H9 (cell line): Measurements from ENCODE around the gene HSPB3. TPM values are rescaled to one million over a fixed set of nuclear protein-coding genes. Genes with fewer than 3 reads are reported as not detected.

Source experiments
- DNase-seq: peaks from one replicate; pipeline ENCODE4 v3.0.0-alpha.2; 2017
- H2AFZ ChIP-seq: one replicate; pipeline ENCODE4 v1.6.1; 2013; ENCODE audit warnings: mild to moderate bottlenecking, low read length, control low read depth, moderate library complexity
- H2AK5ac ChIP-seq: 2 replicates; pipeline ENCODE4 v1.6.1; 2013; ENCODE audit warnings: low read length, control low read depth, mixed read lengths; ENCODE audit not compliant: insufficient read length
- H2BK120ac ChIP-seq: one replicate; pipeline ENCODE4 v1.6.1; 2013; ENCODE audit warnings: low read depth, mild to moderate bottlenecking, low read length, control low read depth, inconsistent platforms; ENCODE audit not compliant: poor library complexity, severe bottlenecking
- H2BK12ac ChIP-seq: 2 replicates; pipeline ENCODE4 v1.6.1; 2013; ENCODE audit warnings: low read length, control low read depth, mixed read lengths, low read depth; ENCODE audit not compliant: insufficient read length
- H2BK15ac ChIP-seq: 2 replicates; pipeline ENCODE4 v1.6.1; 2013; ENCODE audit warnings: low read depth, low read length, control low read depth
- H2BK20ac ChIP-seq: one replicate; pipeline ENCODE4 v1.6.1; 2013; ENCODE audit warnings: low read depth, mild to moderate bottlenecking, low read length, control low read depth, inconsistent platforms; ENCODE audit not compliant: poor library complexity, severe bottlenecking
- H2BK5ac ChIP-seq: 2 replicates; pipeline ENCODE4 v1.6.1; 2013; ENCODE audit warnings: low read length, control low read depth, mixed read lengths; ENCODE audit not compliant: insufficient read length
- H3K14ac ChIP-seq: 2 replicates; pipeline ENCODE4 v1.6.1; 2013; ENCODE audit warnings: low read length, control low read depth; ENCODE audit not compliant: insufficient read depth
- H3K18ac ChIP-seq: 2 replicates; pipeline ENCODE4 v1.6.1; 2013; ENCODE audit warnings: low read depth, mild to moderate bottlenecking, mixed read lengths, low read length, control low read depth; ENCODE audit not compliant: insufficient read length
- H3K23ac ChIP-seq: 2 replicates; pipeline ENCODE4 v1.6.1; 2013; ENCODE audit warnings: low read length, control low read depth, mixed read lengths, low read depth; ENCODE audit not compliant: insufficient read length
- H3K23me2 ChIP-seq: 2 replicates; pipeline ENCODE4 v1.6.1; 2013; ENCODE audit warnings: low read depth, mild to moderate bottlenecking, mixed read lengths, low read length, control low read depth; ENCODE audit not compliant: insufficient read length, poor library complexity, severe bottlenecking
- H3K27ac ChIP-seq: 2 replicates; pipeline ENCODE4 v1.5.1; 2013; ENCODE audit warnings: low read length, control low read depth, mixed read lengths, low read depth; ENCODE audit not compliant: insufficient read length
- H3K27me3 ChIP-seq: 2 replicates; pipeline ENCODE4 v1.6.1; 2013; ENCODE audit warnings: low read length, control low read depth, inconsistent platforms; ENCODE audit not compliant: insufficient read depth
- H3K4ac ChIP-seq: 2 replicates; pipeline ENCODE4 v1.6.1; 2013; ENCODE audit warnings: low read depth, mild to moderate bottlenecking, control low read depth, inconsistent platforms, low read length, moderate library complexity
- H3K4me1 ChIP-seq: 2 replicates; pipeline ENCODE4 v1.6.1; 2013; ENCODE audit warnings: low read length, control low read depth, inconsistent platforms; ENCODE audit not compliant: insufficient read depth
- H3K4me2 ChIP-seq: 2 replicates; pipeline ENCODE4 v1.6.1; 2013; ENCODE audit warnings: low read length, control low read depth, mixed read lengths; ENCODE audit not compliant: insufficient read length, insufficient read depth
- H3K56ac ChIP-seq: 2 replicates; pipeline ENCODE4 v1.6.1; 2013; ENCODE audit warnings: low read depth, mild to moderate bottlenecking, mixed read lengths, low read length, control low read depth; ENCODE audit not compliant: insufficient read length
- H3K79me1 ChIP-seq: 2 replicates; pipeline ENCODE4 v1.6.1; 2013; ENCODE audit warnings: low read depth, mild to moderate bottlenecking, moderate library complexity, low read length, control low read depth, inconsistent platforms; ENCODE audit not compliant: insufficient read depth, poor library complexity, severe bottlenecking
- H3K79me2 ChIP-seq: 2 replicates; pipeline ENCODE4 v1.6.1; 2013; ENCODE audit warnings: low read length, control low read depth, inconsistent platforms; ENCODE audit not compliant: insufficient read depth
- H3K9ac ChIP-seq: 2 replicates; pipeline ENCODE4 v1.6.1; 2013; ENCODE audit warnings: low read length, control low read depth, mixed read lengths; ENCODE audit not compliant: insufficient read length; ENCODE audit errors: extremely low read depth
- H3K9me3 ChIP-seq: one replicate; pipeline ENCODE4 v1.6.1; 2013; ENCODE audit warnings: low read depth, low read length, inconsistent platforms; ENCODE audit not compliant: control insufficient read depth
- H3T11ph ChIP-seq: one replicate; pipeline ENCODE4 v1.6.1; 2013; ENCODE audit warnings: mild to moderate bottlenecking, low read length, control low read depth, inconsistent platforms
- H4K20me1 ChIP-seq: one replicate; pipeline ENCODE4 v1.6.1; 2013; ENCODE audit not compliant: control insufficient read depth, insufficient read length, insufficient read depth
- H4K5ac ChIP-seq: 2 replicates; pipeline ENCODE4 v1.6.1; 2013; ENCODE audit warnings: low read depth, mild to moderate bottlenecking, mixed read lengths, low read length, control low read depth; ENCODE audit not compliant: insufficient read length
- H4K8ac ChIP-seq: replicated peaks from 2 replicates; pipeline ENCODE4 v1.6.1; 2013; ENCODE audit warnings: low read length, control low read depth, mixed read lengths, low read depth; ENCODE audit not compliant: insufficient read length
- H4K91ac ChIP-seq: 2 replicates; pipeline ENCODE4 v1.6.1; 2013; ENCODE audit warnings: low read depth, mild to moderate bottlenecking, moderate library complexity, mixed read lengths, low read length, control low read depth; ENCODE audit not compliant: insufficient read length
- H3K27ac Mint-ChIP-seq, 3 experiments: 2 replicates in 2 of 3; 3 replicates in 1 of 3; pipeline ENCODE4 v1.8.0; 2020 to 2021; ENCODE audit warnings: mixed read lengths in 3 of 3, mild to moderate bottlenecking in 1 of 3, moderate library complexity in 1 of 3
- H3K27me3 Mint-ChIP-seq: 2 replicates; pipeline ENCODE4 v1.8.0; 2021; ENCODE audit warnings: low read depth, mild to moderate bottlenecking, moderate library complexity, mixed read lengths
- H3K36me3 Mint-ChIP-seq, 3 experiments: 2 replicates in 2 of 3; 3 replicates in 1 of 3; pipeline ENCODE4 v1.8.0; 2020 to 2021; ENCODE audit warnings: low read depth in 3 of 3, mixed read lengths in 3 of 3; ENCODE audit not compliant: insufficient read depth in 1 of 3
- H3K4me1 Mint-ChIP-seq, 2 experiments: 2 replicates each; pipeline ENCODE4 v1.8.0; 2020; ENCODE audit warnings: mixed read lengths in 2 of 2
- H3K4me3 Mint-ChIP-seq, 2 experiments: 2 replicates in 1 of 2; 3 replicates in 1 of 2; pipeline ENCODE4 v1.8.0; 2020 to 2021; ENCODE audit warnings: mild to moderate bottlenecking in 2 of 2, mixed read lengths in 2 of 2, moderate library complexity in 1 of 2
- H3K9me3 Mint-ChIP-seq, 2 experiments: 2 replicates in 1 of 2; 3 replicates in 1 of 2; pipeline ENCODE4 v1.8.0; 2020; ENCODE audit warnings: mild to moderate bottlenecking in 2 of 2, mixed read lengths in 2 of 2, moderate library complexity in 1 of 2
- WGBS: extraction: QIAGEN DNeasy Blood & Tissue Kit; methylation state at CpG from one replicate; pipeline ENCODE4 v1.1.7; 2013; ENCODE audit warnings: missing lambda C conversion rate, low lambda C conversion rate, mixed read lengths; ENCODE audit not compliant: insufficient read length; ENCODE audit errors: extremely low coverage; 5-methylcytosine and 5-hydroxymethylcytosine counted together
- total RNA-seq: library from RNA; stranded (reverse); gene quantifications from 2 replicates; pipeline ENCODE4 v1.2.1, GENCODE V29; 2021
- TF ChIP-seq, protein P1 (sequence below): fragments of 200-600 bp; sonication (generic); conservative IDR thresholded peaks from 3 replicates; pipeline ENCODE4 v1.8.0; 2021; ENCODE audit warnings: antibody characterized with exemption, mild to moderate bottlenecking

HSPB3 gene
- total RNA-seq, 1 experiment from 2014 or later, result not detected

DNA sequence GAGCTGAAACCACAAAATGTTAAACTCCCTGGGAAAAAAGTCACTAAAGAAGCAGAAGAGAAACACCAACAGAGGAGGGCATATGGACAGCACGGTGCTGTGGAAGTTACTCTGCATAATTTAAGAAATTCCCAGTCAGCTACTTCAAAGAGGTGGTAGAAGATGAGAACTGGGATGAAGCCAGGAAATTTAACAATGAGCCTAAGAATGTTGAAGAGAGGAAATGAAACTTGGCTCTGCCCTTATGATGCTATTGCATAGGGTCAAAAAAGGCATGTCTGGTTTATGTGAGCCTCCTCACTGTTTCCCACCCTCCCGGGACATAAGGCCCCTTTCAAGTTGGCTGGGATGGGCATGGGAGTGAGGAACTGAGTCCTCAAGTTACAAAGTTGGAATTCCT is 36.7 kb downstream of the HSPB3 start:
- no peaks in the 10 kb centered on the region for H3K79me1 ChIP-seq
- no peak overlapping the region for H2BK15ac ChIP-seq
- H4K5ac ChIP-seq, result no peak overlapping the region
- no peak overlapping the region for H3K4me3 Mint-ChIP-seq
- H2BK20ac ChIP-seq, result no peak overlapping the region
- no peaks in the 10 kb centered on the region for H3K4me1 Mint-ChIP-seq
- H3K36me3 Mint-ChIP-seq, result 0 out of 7 replicates have a peak, but pooled peaks cover 0 to under 1% (median 0%) of the 10 kb centered on the region in 3 experiments
- H3K27me3 ChIP-seq, result no peaks in the 10 kb centered on the region
- H2BK5ac ChIP-seq, result no peak overlapping the region
- H4K8ac ChIP-seq, result no peak overlapping the region
- H3K4me2 ChIP-seq, result no peak overlapping the region
- no peak overlapping the region for H3K9ac ChIP-seq
- H3K9me3 Mint-ChIP-seq, result peaks cover 2 to 3% of the 10 kb centered on the region in 2 experiments; a peak in 3 of 5 replicates
- no peak overlapping the region for H3K4ac ChIP-seq
- no peak overlapping the region for H2AFZ ChIP-seq
- H3K4me1 ChIP-seq, result no peaks in the 10 kb centered on the region
- H3K79me2 ChIP-seq, result no peaks in the 10 kb centered on the region
- H3K14ac ChIP-seq, result no peak overlapping the region
- no peaks in the 10 kb centered on the region for H4K20me1 ChIP-seq
- no peak overlapping the region for H3K23ac ChIP-seq
- no peaks in the 10 kb centered on the region for H3K23me2 ChIP-seq
- H3K27ac Mint-ChIP-seq, result no peak overlapping the region
- H2BK12ac ChIP-seq, result no peak overlapping the region
- TF ChIP-seq, protein P1, sequence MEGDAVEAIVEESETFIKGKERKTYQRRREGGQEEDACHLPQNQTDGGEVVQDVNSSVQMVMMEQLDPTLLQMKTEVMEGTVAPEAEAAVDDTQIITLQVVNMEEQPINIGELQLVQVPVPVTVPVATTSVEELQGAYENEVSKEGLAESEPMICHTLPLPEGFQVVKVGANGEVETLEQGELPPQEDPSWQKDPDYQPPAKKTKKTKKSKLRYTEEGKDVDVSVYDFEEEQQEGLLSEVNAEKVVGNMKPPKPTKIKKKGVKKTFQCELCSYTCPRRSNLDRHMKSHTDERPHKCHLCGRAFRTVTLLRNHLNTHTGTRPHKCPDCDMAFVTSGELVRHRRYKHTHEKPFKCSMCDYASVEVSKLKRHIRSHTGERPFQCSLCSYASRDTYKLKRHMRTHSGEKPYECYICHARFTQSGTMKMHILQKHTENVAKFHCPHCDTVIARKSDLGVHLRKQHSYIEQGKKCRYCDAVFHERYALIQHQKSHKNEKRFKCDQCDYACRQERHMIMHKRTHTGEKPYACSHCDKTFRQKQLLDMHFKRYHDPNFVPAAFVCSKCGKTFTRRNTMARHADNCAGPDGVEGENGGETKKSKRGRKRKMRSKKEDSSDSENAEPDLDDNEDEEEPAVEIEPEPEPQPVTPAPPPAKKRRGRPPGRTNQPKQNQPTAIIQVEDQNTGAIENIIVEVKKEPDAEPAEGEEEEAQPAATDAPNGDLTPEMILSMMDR, result no peak
- no peak overlapping the region for H3K56ac ChIP-seq
- H3K27ac ChIP-seq, result no peak overlapping the region
- no CpG with 5 or more reads among the region's 2 CpGs for WGBS
- H3T11ph ChIP-seq, result no peak overlapping the region
- no peaks in the 10 kb centered on the region; the same call in none of the 2 replicates for H3K27me3 Mint-ChIP-seq
- no peak overlapping the region for H4K91ac ChIP-seq
- H3K9me3 ChIP-seq, result peaks cover 2% of the 10 kb centered on the region
- no peak overlapping the region for H2BK120ac ChIP-seq
- no peak overlapping the region for H3K18ac ChIP-seq
- DNase-seq, result no peak
- H2AK5ac ChIP-seq, result no peak overlapping the region
